Liver (tissue), 3 donors: ENCODE results near the gene SLC2A6.

Experiments used
- CTCF ChIP-seq: fragments of 150-350 bp; IDR thresholded peaks from 2 replicates; pipeline ENCODE4 v1.5.1; 2017; ENCODE audit warnings: improper control_type of control experiment, low read depth, low read length; ENCODE audit not compliant: missing input control
- FOXA1 ChIP-seq: IDR thresholded peaks from 2 replicates; pipeline ENCODE4 v1.6.1; 2016; ENCODE audit warnings: antibody characterized with exemption
- GABPA ChIP-seq, 2 donors: IDR thresholded peaks in 1 of 2; conservative IDR thresholded peaks in 1 of 2; 2 replicates each; pipeline ENCODE4 v1.6.1; 2016; ENCODE audit warnings: antibody characterized with exemption in 2 of 2, mild to moderate bottlenecking in 1 of 2, moderate library complexity in 1 of 2
- REST ChIP-seq: IDR thresholded peaks from 2 replicates; pipeline ENCODE4 v1.6.1; 2016; ENCODE audit warnings: antibody characterized with exemption, mild to moderate bottlenecking
- RXRA ChIP-seq, 2 donors: IDR thresholded peaks; 2 replicates each; pipeline ENCODE4 v1.6.1; 2017 to 2018; ENCODE audit warnings: antibody characterized with exemption in 2 of 2, mild to moderate bottlenecking in 1 of 2
- YY1 ChIP-seq: IDR thresholded peaks from 2 replicates; pipeline ENCODE4 v1.6.1; 2016; ENCODE audit warnings: antibody characterized with exemption, mild to moderate bottlenecking
- ZBTB33 ChIP-seq: IDR thresholded peaks from 2 replicates; pipeline ENCODE4 v1.6.1; 2016; ENCODE audit warnings: antibody characterized with exemption
- donor health status: healthy.
- donor health status: healthy.

- TF ChIP-seq YY1 (peak; percentile 71), CTCF (no peak), REST (peak; percentile 44), RXRA (IDR thresholded peaks at IDR 0.05) (peak; percentile 79 to 84), GABPA (IDR thresholded peaks at IDR 0.05 in 1 of 2, conservative IDR thresholded peaks at IDR 0.05 in 1 of 2) (peak in 1 of 2 donors; percentile 64), ZBTB33 (no peak), FOXA1 (peak; percentile 58)
Observed at GRCh38 chr9:133460405-133461175, 18.3 kb downstream of the SLC2A6 start.
